Sigmoid colon (tissue), 7 donors: ENCODE data around the gene PARS2. TPM values are rescaled to one million over a fixed set of nuclear protein-coding genes. Genes with fewer than 3 reads are reported as not detected.
A peak's percentile ranks its signal among the peaks of the same experiment; 100 is the strongest.

Source experiments
- DNase-seq: peaks from one replicate; pipeline ENCODE4 v3.0.0-alpha.2; 2019
- H3K27ac ChIP-seq, 4 donors: fragments of 200-600 bp; sonication (generic); one replicate each; pipeline ENCODE4 v1.5.1; 2016 to 2019; ENCODE audit warnings: mild to moderate bottlenecking in 1 of 4
- H3K27me3 ChIP-seq, 3 donors: fragments of 200-600 bp; sonication (generic); one replicate each; pipeline ENCODE4 v1.5.1; 2019; ENCODE audit warnings: mild to moderate bottlenecking in 1 of 3
- H3K36me3 ChIP-seq, 4 donors: fragments of 200-600 bp; sonication (generic); one replicate each; pipeline ENCODE4 v1.5.1; 2016 to 2019
- H3K4me1 ChIP-seq, 4 donors: fragments of 200-600 bp; sonication (generic); one replicate each; pipeline ENCODE4 v1.5.1; 2017 to 2019
- H3K4me3 ChIP-seq, 4 donors: fragments of 200-600 bp; sonication (generic); one replicate each; pipeline ENCODE4 v1.5.1; 2017 to 2019; ENCODE audit warnings: mild to moderate bottlenecking in 2 of 4, moderate library complexity in 1 of 4
- H3K9me3 ChIP-seq, 4 donors: fragments of 200-600 bp in 3 of 4; sonication (generic) in 3 of 4; one replicate each; pipeline versions ENCODE4 v1.5.1 to v1.6.1; 2013 to 2019
- EP300 ChIP-seq, 4 donors: sonication (generic); formaldehyde crosslinking; IDR thresholded peaks; one replicate each; pipeline ENCODE4 v1.6.1; 2017; ENCODE audit warnings: antibody characterized with exemption in 4 of 4
- POLR2A ChIP-seq, 2 donors: fragments of 450-650 bp; IDR thresholded peaks; one replicate each; pipeline ENCODE4 v1.6.1; 2016; ENCODE audit warnings: antibody characterized with exemption in 2 of 2, mild to moderate bottlenecking in 2 of 2, moderate library complexity in 2 of 2
- POLR2AphosphoS5 ChIP-seq, 4 donors: sonication (generic); formaldehyde crosslinking; IDR thresholded peaks; one replicate each; pipeline ENCODE4 v1.6.1; 2017; ENCODE audit warnings: antibody characterized with exemption in 4 of 4
- WGBS, 2 donors: extraction: QIAGEN DNeasy Blood & Tissue Kit; methylation state at CpG; one replicate each; pipeline ENCODE4 v1.1.7; 2013; 5-methylcytosine and 5-hydroxymethylcytosine counted together
- intact Hi-C: fragments of 100-400 bp; cut with DNase I; formaldehyde crosslinking; loops from one replicate; pipeline ENCODE4 v1.15.1; 2023
- polyA plus RNA-seq, 3 donors: library from polyadenylated mRNA; stranded (reverse); fragments of 200-250 nt; gene quantifications; one replicate each; pipeline ENCODE4 v1.2.3, GENCODE V29; 2013
- total RNA-seq, 4 donors: library from RNA; depleted of rRNA; stranded (reverse); fragments of >200 nt; gene quantifications; one replicate each; pipeline ENCODE4 v1.1.0, GENCODE V29; 2016
- TF ChIP-seq, protein P1 (sequence below), 4 experiments: fragments of 450-650 bp in 3 of 4; fragments of 200-600 bp in 1 of 4; IDR thresholded peaks; one replicate each; pipeline ENCODE4 v1.5.1; 2016 to 2019; ENCODE audit warnings: antibody characterized with exemption in 4 of 4, mild to moderate bottlenecking in 3 of 4, moderate library complexity in 2 of 4
- donor health status: healthy with polysubstance abuse.
- donor health status: Bipolar disorder and iron deficiency.
- donor health status: healthy.

PARS2 gene
- total and polyA plus RNA-seq, 7 donors, result 3.3 to 6.0 (median 5.1) TPM

DNA sequence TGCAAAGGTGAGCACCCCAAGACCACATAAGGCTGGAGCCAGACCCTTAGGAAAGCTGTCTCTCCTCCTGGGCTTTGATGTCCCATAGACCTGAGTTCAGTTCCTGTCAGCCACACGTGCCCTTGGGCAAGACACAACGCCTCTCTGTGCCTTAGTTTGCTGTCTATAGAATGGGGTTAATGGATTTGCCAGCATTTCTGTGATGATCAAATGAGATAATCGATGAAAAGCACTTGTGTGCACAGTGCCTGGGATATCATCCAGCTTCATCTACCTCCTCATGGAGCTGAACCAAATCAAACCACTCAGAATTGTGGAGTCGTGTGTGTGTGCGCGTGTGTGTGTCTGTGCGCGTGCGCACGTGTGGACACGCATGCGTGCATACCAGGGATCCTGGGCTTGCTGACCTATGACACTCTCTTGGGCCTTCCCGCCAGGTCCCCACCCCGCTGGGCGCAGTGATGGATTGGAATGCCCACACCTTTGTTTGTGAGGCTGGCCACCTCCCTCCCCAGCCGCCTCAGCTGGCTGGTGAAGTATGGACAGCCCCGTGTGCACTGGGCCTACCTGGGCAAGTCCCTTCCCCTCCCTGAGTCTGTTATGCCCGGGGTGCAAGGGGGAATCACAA lies 31.6 kb upstream of the PARS2 start:
- Histone ChIP-seq H3K27me3 (peaks cover 0 to 5% (median 0%) of the 10 kb centered on the region in 3 donors), H3K27ac (peak overlapping the region in 1 of 4 donors; percentile 75), H3K36me3 (no peaks in the 10 kb centered on the region), H3K4me1 (peaks cover 0 to 43% (median 24%) of the 10 kb centered on the region in 4 donors), H3K9me3 (no peaks in the 10 kb centered on the region), H3K4me3 (no peak overlapping the region)
- no peak for DNase-seq
- intact Hi-C loops, result loop anchor here (10.0 kb wide), 1 partner anchor 211 kb away; no protein-coding TSS in a partner anchor
- TF ChIP-seq POLR2AphosphoS5 (IDR thresholded peaks at IDR 0.05), result no peak
- TF ChIP-seq, protein P1, sequence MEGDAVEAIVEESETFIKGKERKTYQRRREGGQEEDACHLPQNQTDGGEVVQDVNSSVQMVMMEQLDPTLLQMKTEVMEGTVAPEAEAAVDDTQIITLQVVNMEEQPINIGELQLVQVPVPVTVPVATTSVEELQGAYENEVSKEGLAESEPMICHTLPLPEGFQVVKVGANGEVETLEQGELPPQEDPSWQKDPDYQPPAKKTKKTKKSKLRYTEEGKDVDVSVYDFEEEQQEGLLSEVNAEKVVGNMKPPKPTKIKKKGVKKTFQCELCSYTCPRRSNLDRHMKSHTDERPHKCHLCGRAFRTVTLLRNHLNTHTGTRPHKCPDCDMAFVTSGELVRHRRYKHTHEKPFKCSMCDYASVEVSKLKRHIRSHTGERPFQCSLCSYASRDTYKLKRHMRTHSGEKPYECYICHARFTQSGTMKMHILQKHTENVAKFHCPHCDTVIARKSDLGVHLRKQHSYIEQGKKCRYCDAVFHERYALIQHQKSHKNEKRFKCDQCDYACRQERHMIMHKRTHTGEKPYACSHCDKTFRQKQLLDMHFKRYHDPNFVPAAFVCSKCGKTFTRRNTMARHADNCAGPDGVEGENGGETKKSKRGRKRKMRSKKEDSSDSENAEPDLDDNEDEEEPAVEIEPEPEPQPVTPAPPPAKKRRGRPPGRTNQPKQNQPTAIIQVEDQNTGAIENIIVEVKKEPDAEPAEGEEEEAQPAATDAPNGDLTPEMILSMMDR (IDR thresholded peaks at IDR 0.05), result no peak
- WGBS, 2 donors, result 38 to 79% methylated on average over 18 of the region's 18 CpGs

- H3K27ac ChIP-seq, result peak overlapping the region in 2 of 4 donors; percentile 75 to 79
Measured at GRCh38 chr1:54795356-54795665, 31.0 kb upstream of the PARS2 start.

DNA sequence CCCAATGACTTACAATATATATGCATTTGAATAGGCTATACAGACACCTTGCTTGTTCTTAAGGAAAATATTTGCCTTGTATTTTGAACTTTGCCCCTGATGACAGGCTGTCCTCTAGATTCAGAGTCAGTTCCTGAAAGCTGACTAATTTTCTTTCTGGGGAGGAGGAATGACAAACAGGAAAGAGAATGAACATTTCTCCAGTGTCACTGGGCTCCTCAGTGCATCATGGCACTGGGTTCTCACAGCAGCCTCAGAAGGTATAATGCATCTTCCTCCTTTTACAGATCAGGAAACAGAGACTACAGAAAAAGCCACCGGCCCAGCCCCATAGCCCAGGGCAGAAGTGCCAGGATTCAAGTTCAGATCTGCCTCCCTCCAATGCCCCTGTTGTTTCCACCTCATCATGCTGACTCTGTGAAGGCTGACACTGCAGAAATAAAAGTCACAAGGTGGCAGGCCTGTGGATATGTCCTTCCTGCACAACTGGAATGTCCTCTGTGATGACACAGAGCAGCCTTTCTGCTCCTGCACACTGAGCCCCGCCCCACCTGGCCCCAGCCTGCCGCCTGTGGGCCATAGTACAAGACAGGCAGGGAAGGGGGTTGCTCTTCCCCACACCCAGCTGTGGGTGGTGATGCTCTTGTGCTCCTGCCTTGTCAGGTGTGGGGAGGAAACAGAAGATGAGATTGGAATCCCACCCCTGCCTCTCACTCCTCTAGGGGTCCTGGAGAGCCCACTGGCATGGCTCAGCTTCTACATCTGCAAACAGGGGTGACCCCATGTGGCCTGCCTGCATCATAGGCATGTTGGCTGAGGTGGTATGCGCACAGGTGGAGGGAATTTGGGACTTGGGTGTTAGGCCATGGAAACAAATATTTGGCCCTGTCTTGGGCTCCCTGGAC lies 30.4 kb upstream of the PARS2 start:
- Histone ChIP-seq H3K27ac (peak overlapping the region in 3 of 4 donors; percentile 21 to 79 (median 75)), H3K27me3 (no peaks in the 10 kb centered on the region), H3K4me3 (no peak overlapping the region), H3K4me1 (peaks cover 0 to 30% (median 15%) of the 10 kb centered on the region in 4 donors), H3K9me3 (no peaks in the 10 kb centered on the region), H3K36me3 (no peaks in the 10 kb centered on the region)
- 44 to 61% methylated on average over 4 of the region's 4 CpGs for WGBS, 2 donors
- no peak for TF ChIP-seq EP300 (IDR thresholded peaks at IDR 0.05)
- no peak for TF ChIP-seq POLR2AphosphoS5 (IDR thresholded peaks at IDR 0.05)
- TF ChIP-seq, protein P1 (IDR thresholded peaks at IDR 0.05), result no peak
- no peak for TF ChIP-seq POLR2A (IDR thresholded peaks at IDR 0.05)
- intact Hi-C loops, result loop anchor here (10.0 kb wide), 1 partner anchor 210 kb away; no protein-coding TSS in a partner anchor
- no peak for DNase-seq

More at GRCh38 chr1:54795356-54795665, 31.0 kb upstream of the PARS2 start:
- WGBS, 2 donors, result 68 to 71% methylated on average over 4 of the region's 4 CpGs
- peaks cover 0 to 36% (median 17%) of the 10 kb centered on the region in 4 donors for H3K4me1 ChIP-seq
- no peaks in the 10 kb centered on the region for H3K36me3 ChIP-seq
- H3K9me3 ChIP-seq, result no peaks in the 10 kb centered on the region
- no peaks in the 10 kb centered on the region for H3K27me3 ChIP-seq
- no peak overlapping the region for H3K4me3 ChIP-seq
- DNase-seq, result no peak
- no peak for TF ChIP-seq POLR2AphosphoS5 (IDR thresholded peaks at IDR 0.05)
- TF ChIP-seq EP300 (IDR thresholded peaks at IDR 0.05), result no peak
- TF ChIP-seq, protein P1 (IDR thresholded peaks at IDR 0.05), result no peak
- TF ChIP-seq POLR2A (IDR thresholded peaks at IDR 0.05), result no peak
- intact Hi-C loops, result loop anchor here (10.0 kb wide), 1 partner anchor 211 kb away; no protein-coding TSS in a partner anchor

GRCh38 chr1:54792686-54793282 lies 28.5 kb upstream of the PARS2 start:
- Histone ChIP-seq H3K9me3 (no peaks in the 10 kb centered on the region), H3K27ac (peak overlapping the region in 3 of 4 donors; percentile 69 to 79 (median 75)), H3K36me3 (no peaks in the 10 kb centered on the region), H3K4me3 (no peak overlapping the region), H3K4me1 (peaks cover 0 to 37% (median 19%) of the 10 kb centered on the region in 4 donors), H3K27me3 (no peaks in the 10 kb centered on the region)
- peak; percentile 89 for DNase-seq
- 68 to 72% methylated on average over 7 of the region's 7 CpGs for WGBS, 2 donors
- TF ChIP-seq POLR2AphosphoS5 (IDR thresholded peaks at IDR 0.05) (peak in 3 of 4 donors; percentile 35 to 59 (median 55)), POLR2A (IDR thresholded peaks at IDR 0.05) (no peak), EP300 (IDR thresholded peaks at IDR 0.05) (peak in 1 of 4 donors; percentile 24)
- TF ChIP-seq, protein P1 (IDR thresholded peaks at IDR 0.05), result no peak
- intact Hi-C loops, result loop anchor here (10.0 kb wide), 1 partner anchor 208 kb away; no protein-coding TSS in a partner anchor
